HepG2 (cell line): ENCODE measurements around the gene RNASE13. TPM values are rescaled to one million over a fixed set of nuclear protein-coding genes. Genes with fewer than 3 reads are reported as not detected.
A peak's percentile ranks its signal among the peaks of the same experiment; 100 is the strongest.

Source experiments
- CBX1 ChIP-seq: IDR thresholded peaks from one replicate; pipeline ENCODE4 v1.6.1; 2016; ENCODE audit warnings: antibody characterized with exemption, low read depth
- CBX5 ChIP-seq: sonication (generic); formaldehyde crosslinking; IDR thresholded peaks from 2 replicates; pipeline ENCODE4 v1.4.0; 2020; ENCODE audit warnings: missing genetic modification reagents, borderline replicate concordance
- CREB3 ChIP-seq: sonication (generic); formaldehyde crosslinking; IDR thresholded peaks from 2 replicates; pipeline ENCODE4 v1.5.0; 2020; ENCODE audit warnings: missing genetic modification reagents
- CREM ChIP-seq, 2 experiments: sonication (generic) in 1 of 2; formaldehyde crosslinking in 1 of 2; IDR thresholded peaks; 2 replicates each; pipeline versions ENCODE4 v1.4.0 to v1.6.1; 2016 to 2020; ENCODE audit warnings: antibody characterized with exemption in 1 of 2, mild to moderate bottlenecking in 1 of 2, missing genetic modification reagents in 1 of 2
- KAT2B ChIP-seq: fragments of 150-350 bp; IDR thresholded peaks from 2 replicates; pipeline ENCODE4 v1.6.1; 2014; ENCODE audit warnings: low read depth, low read length, borderline replicate concordance
- KAT8 ChIP-seq: IDR thresholded peaks from 2 replicates; pipeline ENCODE4 v1.6.1; 2016; ENCODE audit warnings: missing genetic modification reagents, missing compliant biosample characterization
- MAFG ChIP-seq: sonication (generic); formaldehyde crosslinking; IDR thresholded peaks from 2 replicates; pipeline ENCODE4 v1.5.1; 2020; ENCODE audit warnings: mild to moderate bottlenecking, missing genetic modification reagents
- MEIS1 ChIP-seq: sonication (generic); formaldehyde crosslinking; IDR thresholded peaks from 2 replicates; pipeline ENCODE4 v1.9.0; 2021; ENCODE audit warnings: mild to moderate bottlenecking, missing genetic modification reagents, moderate library complexity, borderline replicate concordance
- NFE2L2 ChIP-seq: fragments of 150-350 bp; IDR thresholded peaks from 2 replicates; pipeline ENCODE4 v1.6.1; 2014; ENCODE audit warnings: low read length
- RARA ChIP-seq: IDR thresholded peaks from 2 replicates; pipeline ENCODE4 v1.6.1; 2016; ENCODE audit warnings: missing genetic modification reagents, missing compliant biosample characterization
- RELA ChIP-seq: sonication (generic); formaldehyde crosslinking; IDR thresholded peaks from 2 replicates; pipeline ENCODE4 v1.4.0; 2020; ENCODE audit warnings: missing genetic modification reagents
- SIN3A ChIP-seq: IDR thresholded peaks from 2 replicates; pipeline ENCODE4 v1.6.1; 2011; ENCODE audit warnings: low read depth, mild to moderate bottlenecking, control low read depth, low read length, borderline replicate concordance
- ZBTB4 ChIP-seq: sonication (generic); formaldehyde crosslinking; IDR thresholded peaks from 2 replicates; pipeline ENCODE4 v1.4.0; 2020; ENCODE audit warnings: missing genetic modification reagents, mild to moderate bottlenecking, borderline replicate concordance
- ZBTB42 ChIP-seq: sonication (generic); formaldehyde crosslinking; IDR thresholded peaks from 2 replicates; pipeline ENCODE4 v1.5.0; 2020; ENCODE audit warnings: mild to moderate bottlenecking, missing genetic modification reagents
- ZBTB8A ChIP-seq: sonication (generic); formaldehyde crosslinking; IDR thresholded peaks from 2 replicates; pipeline ENCODE4 v1.4.0; 2020; ENCODE audit warnings: mild to moderate bottlenecking, low read depth, missing genetic modification reagents, borderline replicate concordance
- ZHX1 ChIP-seq: sonication (generic); formaldehyde crosslinking; IDR thresholded peaks from 2 replicates; pipeline ENCODE4 v1.8.1; 2022; ENCODE audit warnings: low read depth, mild to moderate bottlenecking, missing genetic modification reagents
- ZMYM2 ChIP-seq: sonication (generic); formaldehyde crosslinking; IDR thresholded peaks from 2 replicates; pipeline ENCODE4 v1.8.0; 2022; ENCODE audit warnings: mild to moderate bottlenecking, missing genetic modification reagents
- ZNF207 ChIP-seq: fragments of 450-650 bp; IDR thresholded peaks from 2 replicates; pipeline ENCODE4 v1.6.1; 2016; ENCODE audit warnings: antibody characterized with exemption, borderline replicate concordance
- ZNF326 ChIP-seq: sonication (generic); formaldehyde crosslinking; IDR thresholded peaks from 2 replicates; pipeline ENCODE4 v1.4.0; 2020; ENCODE audit warnings: missing genetic modification reagents, borderline replicate concordance
- ZNF441 ChIP-seq: sonication (generic); formaldehyde crosslinking; IDR thresholded peaks from 2 replicates; pipeline ENCODE4 v1.7.0; 2021; ENCODE audit warnings: missing genetic modification reagents, borderline replicate concordance
- ZNF496 ChIP-seq: sonication (generic); formaldehyde crosslinking; IDR thresholded peaks from 2 replicates; pipeline ENCODE4 v1.8.1; 2023; ENCODE audit warnings: mild to moderate bottlenecking, moderate library complexity, missing genetic modification reagents; ENCODE audit not compliant: insufficient replicate concordance
- ZNF569 ChIP-seq: sonication (generic); formaldehyde crosslinking; IDR thresholded peaks from 2 replicates; pipeline ENCODE4 v1.5.0; 2020; ENCODE audit warnings: mild to moderate bottlenecking, missing genetic modification reagents, moderate library complexity, borderline replicate concordance
- ZNF607 ChIP-seq: sonication (generic); formaldehyde crosslinking; IDR thresholded peaks from 2 replicates; pipeline ENCODE4 v1.5.1; 2020; ENCODE audit warnings: missing genetic modification reagents, mild to moderate bottlenecking, borderline replicate concordance
- ZNF83 ChIP-seq: sonication (generic); formaldehyde crosslinking; IDR thresholded peaks from 2 replicates; pipeline ENCODE4 v1.4.0; 2020; ENCODE audit warnings: missing genetic modification reagents, mild to moderate bottlenecking, borderline replicate concordance
- polyA plus RNA-seq, 8 experiments: library from polyadenylated mRNA; depleted of rRNA in 3 of 8; stranded (reverse) in 7 of 8; unstranded in 1 of 8; fragments of >200 nt; fragmentation: Illumina TruSeq in 4 of 8; extraction: Trizol in 4 of 8; gene quantifications; 2 replicates each; pipeline versions ENCODE4 v1.2.1 to v1.2.3, GENCODE V29; 2011 to 2016; ENCODE audit warnings: low read depth in 4 of 8, missing spikeins in 1 of 8, mixed read lengths in 1 of 8; ENCODE audit not compliant: insufficient read depth in 1 of 8
- total RNA-seq, 5 experiments: library from RNA; depleted of rRNA; stranded (reverse); fragments of >200 nt; fragmentation: Illumina TruSeq; extraction: Trizol; gene quantifications; 2 replicates each; pipeline ENCODE4 v1.2.3, GENCODE V29; 2016; ENCODE audit warnings: low read depth in 1 of 5

Gene RNASE13
- total and polyA plus RNA-seq, 2 of the 13 experiments (the other 11 are each of a cell fraction or from before 2014, with no cell fraction given), result 1.0 TPM; not detected in 1

- TF ChIP-seq MEIS1 (peak; percentile 93), ZNF207 (no peak), MAFG (CRISPR knock-in tag) (no peak), ZBTB42 (CRISPR knock-in tag) (peak; percentile 52; the same call in 1 of the 2 replicates), CREB3 (CRISPR knock-in tag) (no peak), ZNF441 (CRISPR knock-in tag) (peak; percentile 87), ZNF326 (CRISPR knock-in tag) (no peak), SIN3A (0 out of 2 replicates have a peak, but pooled peaks have one; percentile 8), ZNF607 (CRISPR knock-in tag) (no peak; the same call in 1 of the 2 replicates), ZNF496 (CRISPR knock-in tag) (no peak), ZBTB8A (CRISPR knock-in tag) (no peak), ZNF569 (CRISPR knock-in tag) (no peak), CREM (IDR thresholded peaks at IDR 0.05) (peak; percentile 92), CREM (CRISPR knock-in tag; IDR thresholded peaks at IDR 0.05) (no peak), RELA (CRISPR knock-in tag) (no peak), CBX1 (no peak), CBX5 (CRISPR knock-in tag) (peak; percentile 25; the same call in 1 of the 2 replicates), ZNF83 (no peak), KAT2B (no peak), ZHX1 (CRISPR knock-in tag) (0 out of 2 replicates have a peak, but pooled peaks have one; percentile 52), ZMYM2 (CRISPR knock-in tag) (peak; percentile 77; the same call in 1 of the 2 replicates), NFE2L2 (no peak), KAT8 (CRISPR knock-in tag) (peak; percentile 83), RARA (CRISPR knock-in tag) (peak; percentile 91), ZBTB4 (CRISPR knock-in tag) (no peak; the same call in 1 of the 2 replicates)
Measured at GRCh38 chr14:21054123-21054767, 19.6 kb upstream of the RNASE13 start (continued).
